ENCODE data around the gene FLRT1.

Gene FLRT1

GRCh38 chr11:64029773-64030172 is 6.0 kb upstream of the FLRT1 start:
- Histone ChIP-seq H3K4me3 (ENCODE audit: low read length) (no peak overlapping the region), H3K4me2 (ENCODE audit: low read length) (no peak overlapping the region), H3K9ac (ENCODE audit: low read depth, low read length) (no peak overlapping the region), H3K36me3 (ENCODE audit: insufficient read depth, low read length) (no peaks in the 10 kb centered on the region), H3K4me1 (ENCODE audit: control insufficient read depth, insufficient read depth, low read length) (no peaks in the 10 kb centered on the region), H3K9me3 (replicated peaks; ENCODE audit: low read length) (no peaks in the 10 kb centered on the region), H3K27me3 (ENCODE audit: control insufficient read depth, insufficient read depth, low read length) (peaks cover 5% of the 10 kb centered on the region)

- Histone ChIP-seq H3K4me3 (ENCODE audit: low read length) (no peak overlapping the region), H3K27me3 (ENCODE audit: control insufficient read depth, insufficient read depth, low read length) (peaks cover 11% of the 10 kb centered on the region), H3K36me3 (ENCODE audit: insufficient read depth, low read length) (no peaks in the 10 kb centered on the region), H3K9me3 (replicated peaks; ENCODE audit: low read length) (no peaks in the 10 kb centered on the region), H3K9ac (ENCODE audit: low read depth, low read length) (no peak overlapping the region), H3K4me1 (ENCODE audit: control insufficient read depth, insufficient read depth, low read length) (no peaks in the 10 kb centered on the region), H3K4me2 (ENCODE audit: low read length) (no peak overlapping the region)
Observed at GRCh38 chr11:64031001-64031400, 4.7 kb upstream of the FLRT1 start.

GRCh38 chr11:64032050-64032449 is 3.7 kb upstream of the FLRT1 start:
- no peaks in the 10 kb centered on the region for H3K36me3 ChIP-seq (ENCODE audit: insufficient read depth, low read length)
- H3K9me3 ChIP-seq (replicated peaks; ENCODE audit: low read length), result no peaks in the 10 kb centered on the region
- no peak overlapping the region for H3K9ac ChIP-seq (ENCODE audit: low read depth, low read length)
- no peaks in the 10 kb centered on the region for H3K4me1 ChIP-seq (ENCODE audit: control insufficient read depth, insufficient read depth, low read length)
- peaks cover 11% of the 10 kb centered on the region for H3K27me3 ChIP-seq (ENCODE audit: control insufficient read depth, insufficient read depth, low read length)
- no peak overlapping the region for H3K4me3 ChIP-seq (ENCODE audit: low read length)
- no peak overlapping the region for H3K4me2 ChIP-seq (ENCODE audit: low read length)

GRCh38 chr11:64034411-64034811 is 1.3 kb upstream of the FLRT1 start:
- Histone ChIP-seq H3K27me3 (ENCODE audit: control insufficient read depth, insufficient read depth, low read length) (peaks cover 11% of the 10 kb centered on the region), H3K4me1 (ENCODE audit: control insufficient read depth, insufficient read depth, low read length) (no peaks in the 10 kb centered on the region), H3K4me3 (ENCODE audit: low read length) (no peak overlapping the region), H3K9me3 (replicated peaks; ENCODE audit: low read length) (no peaks in the 10 kb centered on the region), H3K4me2 (ENCODE audit: low read length) (no peak overlapping the region), H3K9ac (ENCODE audit: low read depth, low read length) (no peak overlapping the region), H3K36me3 (ENCODE audit: insufficient read depth, low read length) (no peaks in the 10 kb centered on the region)

GRCh38 chr11:64035081-64035524 is 628 bp upstream of the FLRT1 start:
- H3K9me3 ChIP-seq (replicated peaks; ENCODE audit: low read length), result no peaks in the 10 kb centered on the region
- H3K27me3 ChIP-seq (ENCODE audit: control insufficient read depth, insufficient read depth, low read length), result peaks cover 11% of the 10 kb centered on the region

GRCh38 chr11:64036087-64037026 is 626 bp downstream of the FLRT1 start:
- Histone ChIP-seq H3K9ac (ENCODE audit: low read depth, low read length) (no peak overlapping the region), H3K27me3 (ENCODE audit: control insufficient read depth, insufficient read depth, low read length) (peaks cover 11% of the 10 kb centered on the region), H3K4me2 (ENCODE audit: low read length) (peak overlapping the region; percentile 87), H3K9me3 (replicated peaks; ENCODE audit: low read length) (no peaks in the 10 kb centered on the region), H3K36me3 (ENCODE audit: insufficient read depth, low read length) (no peaks in the 10 kb centered on the region), H3K4me1 (ENCODE audit: control insufficient read depth, insufficient read depth, low read length) (no peaks in the 10 kb centered on the region), H3K4me3 (ENCODE audit: low read length) (peak overlapping the region; percentile 64)

More at GRCh38 chr11:64035081-64035524, 628 bp upstream of the FLRT1 start:
- H3K36me3 ChIP-seq (ENCODE audit: insufficient read depth, low read length), result no peaks in the 10 kb centered on the region
- no peak overlapping the region for H3K9ac ChIP-seq (ENCODE audit: low read depth, low read length)
- H3K4me3 ChIP-seq (ENCODE audit: low read length), result no peak overlapping the region
- no peaks in the 10 kb centered on the region for H3K4me1 ChIP-seq (ENCODE audit: control insufficient read depth, insufficient read depth, low read length)
- H3K4me2 ChIP-seq (ENCODE audit: low read length), result peak overlapping the region; percentile 52

- H3K27me3 ChIP-seq (ENCODE audit: control insufficient read depth, insufficient read depth, low read length), result peaks cover 11% of the 10 kb centered on the region
- no peaks in the 10 kb centered on the region for H3K9me3 ChIP-seq (replicated peaks; ENCODE audit: low read length)
Observed at GRCh38 chr11:64037027-64037634, 1.4 kb downstream of the FLRT1 start.

GRCh38 chr11:64038500-64038899 is 2.8 kb downstream of the FLRT1 start:
- Histone ChIP-seq H3K9me3 (replicated peaks; ENCODE audit: low read length) (no peaks in the 10 kb centered on the region), H3K4me2 (ENCODE audit: low read length) (no peak overlapping the region), H3K4me1 (ENCODE audit: control insufficient read depth, insufficient read depth, low read length) (no peaks in the 10 kb centered on the region), H3K9ac (ENCODE audit: low read depth, low read length) (no peak overlapping the region), H3K36me3 (ENCODE audit: insufficient read depth, low read length) (no peaks in the 10 kb centered on the region), H3K27me3 (ENCODE audit: control insufficient read depth, insufficient read depth, low read length) (peaks cover 11% of the 10 kb centered on the region), H3K4me3 (ENCODE audit: low read length) (no peak overlapping the region)

More at GRCh38 chr11:64037027-64037634, 1.4 kb downstream of the FLRT1 start:
- Histone ChIP-seq H3K9ac (ENCODE audit: low read depth, low read length) (no peak overlapping the region), H3K4me3 (ENCODE audit: low read length) (no peak overlapping the region), H3K4me2 (ENCODE audit: low read length) (no peak overlapping the region), H3K36me3 (ENCODE audit: insufficient read depth, low read length) (no peaks in the 10 kb centered on the region), H3K4me1 (ENCODE audit: control insufficient read depth, insufficient read depth, low read length) (no peaks in the 10 kb centered on the region)

GRCh38 chr11:64039012-64039665 is 3.4 kb downstream of the FLRT1 start:
- no peak overlapping the region for H3K4me2 ChIP-seq (ENCODE audit: low read length)
- no peak overlapping the region for H3K4me3 ChIP-seq (ENCODE audit: low read length)
- H3K36me3 ChIP-seq (ENCODE audit: insufficient read depth, low read length), result no peaks in the 10 kb centered on the region
- no peaks in the 10 kb centered on the region for H3K4me1 ChIP-seq (ENCODE audit: control insufficient read depth, insufficient read depth, low read length)
- H3K27me3 ChIP-seq (ENCODE audit: control insufficient read depth, insufficient read depth, low read length), result peaks cover 11% of the 10 kb centered on the region
- H3K9ac ChIP-seq (ENCODE audit: low read depth, low read length), result no peak overlapping the region
- no peaks in the 10 kb centered on the region for H3K9me3 ChIP-seq (replicated peaks; ENCODE audit: low read length)

GRCh38 chr11:64040684-64041322 is 5.1 kb downstream of the FLRT1 start:
- Histone ChIP-seq H3K4me3 (ENCODE audit: low read length) (no peak overlapping the region), H3K4me1 (ENCODE audit: control insufficient read depth, insufficient read depth, low read length) (no peaks in the 10 kb centered on the region), H3K4me2 (ENCODE audit: low read length) (no peak overlapping the region), H3K36me3 (ENCODE audit: insufficient read depth, low read length) (no peaks in the 10 kb centered on the region), H3K27me3 (ENCODE audit: control insufficient read depth, insufficient read depth, low read length) (no peaks in the 10 kb centered on the region), H3K9ac (ENCODE audit: low read depth, low read length) (no peak overlapping the region), H3K9me3 (replicated peaks; ENCODE audit: low read length) (no peaks in the 10 kb centered on the region)

- Histone ChIP-seq H3K27me3 (ENCODE audit: control insufficient read depth, insufficient read depth, low read length) (no peaks in the 10 kb centered on the region), H3K4me1 (ENCODE audit: control insufficient read depth, insufficient read depth, low read length) (no peaks in the 10 kb centered on the region), H3K4me3 (ENCODE audit: low read length) (no peak overlapping the region), H3K36me3 (ENCODE audit: insufficient read depth, low read length) (no peaks in the 10 kb centered on the region), H3K9ac (ENCODE audit: low read depth, low read length) (no peak overlapping the region), H3K9me3 (replicated peaks; ENCODE audit: low read length) (no peaks in the 10 kb centered on the region), H3K4me2 (ENCODE audit: low read length) (no peak overlapping the region)
Observed at GRCh38 chr11:64041846-64042245, 6.1 kb downstream of the FLRT1 start.

Data from skeletal muscle satellite cell (primary cell).